ENCODE results near the gene DVL3. TPM values are rescaled to one million over a fixed set of nuclear protein-coding genes. Genes with fewer than 3 reads are reported as not detected.

Gene DVL3
- total RNA-seq, 1 experiment from 2014 or later: 60.7 TPM

- TF ChIP-seq ZNF274 (IDR thresholded peaks at IDR 0.05; ENCODE audit: low read depth, low read length): no peak
- no peak for TF ChIP-seq TCF7L2 (IDR thresholded peaks at IDR 0.05; ENCODE audit: borderline replicate concordance, extremely low read depth, insufficient read depth, insufficient read length)
- TF ChIP-seq, protein P1, sequence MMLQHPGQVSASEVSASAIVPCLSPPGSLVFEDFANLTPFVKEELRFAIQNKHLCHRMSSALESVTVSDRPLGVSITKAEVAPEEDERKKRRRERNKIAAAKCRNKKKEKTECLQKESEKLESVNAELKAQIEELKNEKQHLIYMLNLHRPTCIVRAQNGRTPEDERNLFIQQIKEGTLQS (IDR thresholded peaks at IDR 0.05): no peak
- TF ChIP-seq EGR1 (IDR thresholded peaks at IDR 0.05; ENCODE audit: low read depth): peak; percentile 52; the same call in 1 of the 2 replicates
Measured at GRCh38 chr3:184135149-184135910, 19.8 kb upstream of the DVL3 start, which contains the start of gene EIF2B5 (continued).

DNA sequence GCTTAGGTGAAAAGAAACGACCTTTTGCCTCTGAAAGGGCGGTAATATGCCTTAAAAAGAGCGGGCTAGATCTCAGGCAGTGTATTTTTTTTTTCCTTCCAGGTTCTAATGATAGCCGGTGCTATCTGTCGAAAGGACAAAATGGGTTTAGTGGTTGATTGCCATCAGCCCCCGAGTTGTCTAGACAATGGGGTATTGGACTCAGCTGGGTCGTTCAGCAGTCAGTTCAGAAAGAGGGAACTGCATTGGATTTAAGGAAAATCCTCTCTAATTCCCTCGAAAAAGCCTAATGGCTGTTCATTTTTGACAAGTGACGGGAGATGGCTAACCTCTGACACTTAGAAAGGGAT lies 19.3 kb upstream of the DVL3 start:
- Histone ChIP-seq H3K4me1 (ENCODE audit: control insufficient read depth in 1 of 2, insufficient read depth in 2 of 2, low read length in 2 of 2) (peaks cover 9 to 31% of the 10 kb centered on the region in 2 experiments; a peak in 3 of 4 replicates), H3K27ac (ENCODE audit: low read depth, low read length) (peak overlapping the region; percentile 71), H3K9me2 (ENCODE audit: insufficient read depth) (no peaks in the 10 kb centered on the region), H2AFZ (ENCODE audit: low read depth, low read length, poor library complexity, severe bottlenecking) (no peak overlapping the region), H3K4me3 (replicated peaks in 1 of 2; ENCODE audit: low read depth in 1 of 2, low read length in 2 of 2) (peak overlapping the region; percentile 89 to 91), H3K79me2 (ENCODE audit: insufficient read depth, low read length) (peaks cover 56% of the 10 kb centered on the region), H3K27me3 (ENCODE audit: insufficient read depth, low read length) (no peaks in the 10 kb centered on the region), H4K20me1 (ENCODE audit: insufficient read depth) (no peaks in the 10 kb centered on the region), H3K36me3 (ENCODE audit: control insufficient read depth in 1 of 2, insufficient read depth in 2 of 2, low read length in 2 of 2) (peaks cover 7 to 10% of the 10 kb centered on the region in 2 experiments; a peak in 3 of 4 replicates), H3K9me3 (ENCODE audit: control insufficient read depth in 1 of 2, insufficient read depth in 1 of 2, low read depth in 1 of 2, low read length in 2 of 2) (no peaks in the 10 kb centered on the region), H3K4me2 (ENCODE audit: low read length) (peak overlapping the region; percentile 91), H3K9ac (ENCODE audit: low read length) (peak overlapping the region; percentile 89)
- ATAC-seq (no peak), DNase-seq (ENCODE audit: low read depth, low spot score) (no peak)
- TF ChIP-seq POLR2AphosphoS5 (IDR thresholded peaks at IDR 0.05; ENCODE audit: low read depth, low read length): no peak
- no peak for TF ChIP-seq POLR2A (IDR thresholded peaks at IDR 0.05; ENCODE audit: borderline replicate concordance, extremely low read depth, insufficient read depth, insufficient read length)
- TF ChIP-seq EGR1 (IDR thresholded peaks at IDR 0.05; ENCODE audit: low read depth): no peak
- CTCF ChIA-PET: no interaction called here
- intact Hi-C loops (cut with micrococcal nuclease): loop anchor here (2.0 kb wide), 1 partner anchor 39 kb away; the partner anchor contains the start of gene AP2M1
- RAD21 ChIA-PET (ENCODE audit: low non-redundant PET in 1 of 2, low total read pairs in 2 of 2, uncharacterized antibody in 2 of 2, unreplicated experiment in 2 of 2): no interaction called here
- POLR2A ChIA-PET: no interaction called here
- no TSS peak for BruUV-seq (replicated peaks)

- ATAC-seq: no peak
- Histone ChIP-seq H4K20me1 (ENCODE audit: insufficient read depth) (no peaks in the 10 kb centered on the region), H3K4me3 (replicated peaks in 1 of 2; ENCODE audit: low read depth in 1 of 2, low read length in 2 of 2) (no peak overlapping the region), H3K27ac (ENCODE audit: low read depth, low read length) (no peak overlapping the region), H3K27me3 (ENCODE audit: insufficient read depth, low read length) (no peaks in the 10 kb centered on the region), H3K9me3 (ENCODE audit: control insufficient read depth in 1 of 2, insufficient read depth in 1 of 2, low read depth in 1 of 2, low read length in 2 of 2) (no peaks in the 10 kb centered on the region), H3K9me2 (ENCODE audit: insufficient read depth) (no peaks in the 10 kb centered on the region), H3K9ac (ENCODE audit: low read length) (no peak overlapping the region), H3K4me1 (ENCODE audit: control insufficient read depth in 1 of 2, insufficient read depth in 2 of 2, low read length in 2 of 2) (peaks cover 7 to 19% of the 10 kb centered on the region in 2 experiments; a peak in 3 of 4 replicates), H2AFZ (ENCODE audit: low read depth, low read length, poor library complexity, severe bottlenecking) (no peak overlapping the region), H3K36me3 (ENCODE audit: control insufficient read depth in 1 of 2, insufficient read depth in 2 of 2, low read length in 2 of 2) (peaks cover 38 to 47% of the 10 kb centered on the region in 2 experiments), H3K79me2 (ENCODE audit: insufficient read depth, low read length) (peaks cover 47% of the 10 kb centered on the region), H3K4me2 (ENCODE audit: low read length) (no peak overlapping the region)
- ChIA-PET RAD21 (ENCODE audit: low non-redundant PET in 1 of 2, low total read pairs in 2 of 2, uncharacterized antibody in 2 of 2, unreplicated experiment in 2 of 2) (no interaction called here), CTCF (no interaction called here), POLR2A (no interaction called here)
- intact Hi-C loops (cut with micrococcal nuclease): no loop called here
- DNase-seq (ENCODE audit: low read depth, low spot score): no peak
- BruUV-seq (replicated peaks): no TSS peak
- no peak for TF ChIP-seq ELF1 (IDR thresholded peaks at IDR 0.05; ENCODE audit: borderline replicate concordance, low read depth)
- TF ChIP-seq CBX3 (IDR thresholded peaks at IDR 0.05; ENCODE audit: low read depth): no peak
- TF ChIP-seq YY1 (IDR thresholded peaks at IDR 0.05; ENCODE audit: extremely low read depth, insufficient replicate concordance, low read depth, low read length): no peak
- TF ChIP-seq EZH2 (IDR thresholded peaks at IDR 0.05): no peak
- TF ChIP-seq ZBTB33 (IDR thresholded peaks at IDR 0.05; ENCODE audit: extremely low read depth, insufficient replicate concordance, low read length): no peak
- no peak for TF ChIP-seq TCF7L2 (IDR thresholded peaks at IDR 0.05; ENCODE audit: borderline replicate concordance, extremely low read depth, insufficient read depth, insufficient read length)
- no peak for TF ChIP-seq CTCF (IDR thresholded peaks at IDR 0.05 in 2 of 3, conservative IDR thresholded peaks at IDR 0.05 in 1 of 3; ENCODE audit: borderline replicate concordance in 1 of 3, insufficient read depth in 1 of 3, low read depth in 2 of 3, low read length in 2 of 3)
Measured at GRCh38 chr3:184140436-184140835, 14.7 kb upstream of the DVL3 start.
